Stimulated activated CD8-positive, alpha-beta memory T cell treated with anti-CD3 and anti-CD28 coated beads, Interleukin-7, amount 100 ng/mL, for 48 hours (primary cell): ENCODE data around the gene KCND2.

Source experiments
- DNase-seq, 2 donors: peaks; one replicate each; pipeline ENCODE4 v3.0.0-alpha.2; 2020; ENCODE audit warnings: low read depth in 1 of 2; ENCODE audit errors: extremely low read depth in 1 of 2

The KCND2 gene

DNA sequence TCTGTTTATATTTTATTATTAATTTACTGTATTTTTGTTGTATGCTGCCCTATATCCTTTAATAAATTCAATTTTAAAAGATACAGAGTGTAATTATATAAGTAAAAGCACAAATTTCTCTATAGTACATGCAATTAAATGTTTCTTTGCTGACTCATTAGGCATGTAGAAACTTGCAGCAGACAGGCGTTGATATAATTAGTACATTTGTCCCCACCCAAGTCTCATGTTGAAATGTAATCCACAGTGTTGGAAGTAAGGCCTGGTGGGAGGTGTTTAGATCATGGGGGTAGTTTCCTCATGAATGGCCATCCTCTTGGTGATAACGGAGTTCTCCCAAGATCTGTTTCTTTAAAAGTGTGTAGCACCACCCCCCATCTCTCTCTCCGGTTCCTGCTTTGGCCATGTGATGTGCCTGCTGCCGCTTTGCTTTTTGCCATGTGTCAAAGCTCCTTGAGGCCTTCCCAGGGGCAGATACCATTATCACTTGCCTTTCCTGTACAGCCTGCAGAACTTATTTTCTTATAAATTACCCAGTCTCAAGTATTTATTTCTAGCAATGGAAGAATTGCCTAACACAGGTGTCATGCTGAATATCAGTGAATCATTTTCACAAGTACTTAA, 521.2 kb downstream of the KCND2 start:
- no peak for DNase-seq

DNA sequence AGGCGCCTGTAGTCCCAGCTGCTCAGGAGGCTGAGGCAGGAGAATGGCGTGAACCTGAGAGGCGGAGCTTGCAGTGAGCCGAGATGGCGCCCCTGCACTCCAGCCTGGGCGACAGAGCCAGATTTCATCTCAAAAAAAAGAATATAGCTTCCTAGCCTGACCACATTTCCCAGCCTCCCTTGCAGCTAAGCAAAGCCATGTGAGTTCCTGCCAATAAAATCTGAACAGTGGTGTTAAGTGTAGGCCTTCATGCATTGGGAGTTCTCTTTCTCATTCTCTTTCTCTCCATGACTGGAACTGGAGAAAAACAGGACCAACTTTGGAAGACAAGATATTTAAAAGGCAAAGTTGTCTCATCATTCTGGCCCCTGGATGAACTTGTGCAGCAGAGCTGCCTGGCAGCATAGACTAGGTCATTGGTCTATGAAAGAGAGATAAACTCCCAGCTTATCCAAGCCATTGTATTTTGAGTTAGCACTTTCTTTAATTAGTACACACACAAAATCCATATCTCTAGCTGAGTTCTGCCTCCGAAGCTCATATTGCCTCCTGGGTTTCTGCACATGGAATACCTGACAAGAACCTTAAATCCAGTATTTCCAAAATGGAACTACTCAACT, 524.2 kb downstream of the KCND2 start:
- no peak for DNase-seq

DNA sequence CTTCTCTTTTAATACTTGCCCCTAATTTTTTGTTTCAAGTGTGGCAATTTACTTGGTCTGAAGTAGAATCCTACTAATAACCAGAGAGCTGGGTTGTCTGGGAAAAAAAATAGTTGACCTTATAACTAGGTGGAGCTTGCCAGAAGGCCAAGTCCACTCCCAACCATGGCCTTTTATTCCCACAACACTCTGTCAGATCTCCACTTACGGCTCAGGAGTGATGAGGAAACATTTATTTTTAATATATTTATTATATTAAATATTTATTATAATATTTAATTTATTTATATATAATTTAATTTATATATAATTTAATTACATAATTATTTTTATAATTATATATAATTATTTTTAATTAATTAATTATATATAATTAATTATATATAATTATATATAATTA, 526.2 kb downstream of the KCND2 start:
- DNase-seq, result no peak
